ENCODE results near the gene CNTN4.

CNTN4 gene

GRCh38 chr3:2274526-2274925 is 175.9 kb downstream of the CNTN4 start:
- DNase-seq = no peak

GRCh38 chr3:2283818-2284217 is 185.2 kb downstream of the CNTN4 start:
- DNase-seq = no peak

GRCh38 chr3:2300938-2301337 is 202.3 kb downstream of the CNTN4 start:
- DNase-seq = no peak

- DNase-seq = no peak
Observed at GRCh38 chr3:2301361-2301760, 202.7 kb downstream of the CNTN4 start.

GRCh38 chr3:2303566-2303965 is 204.9 kb downstream of the CNTN4 start:
- DNase-seq = peak; percentile 48

GRCh38 chr3:2311022-2311421 is 212.4 kb downstream of the CNTN4 start:
- DNase-seq = no peak

GRCh38 chr3:2317521-2317920 is 218.9 kb downstream of the CNTN4 start:
- no peak for DNase-seq

GRCh38 chr3:2334921-2335320 is 236.3 kb downstream of the CNTN4 start:
- no peak for DNase-seq

GRCh38 chr3:2343031-2343682 is 244.5 kb downstream of the CNTN4 start:
- DNase-seq = no peak

- no peak for DNase-seq
Observed at GRCh38 chr3:2352134-2352762, 253.6 kb downstream of the CNTN4 start.

GRCh38 chr3:2354702-2355101 is 256.0 kb downstream of the CNTN4 start:
- no peak for DNase-seq

- DNase-seq = no peak
Observed at GRCh38 chr3:2356298-2356950, 257.8 kb downstream of the CNTN4 start.

GRCh38 chr3:2360815-2361214 is 262.1 kb downstream of the CNTN4 start:
- no peak for DNase-seq

- DNase-seq = no peak
Observed at GRCh38 chr3:2362122-2362521, 263.5 kb downstream of the CNTN4 start.

- DNase-seq = no peak
Observed at GRCh38 chr3:2363854-2364253, 265.2 kb downstream of the CNTN4 start.

- no peak for DNase-seq
Observed at GRCh38 chr3:2370317-2370716, 271.7 kb downstream of the CNTN4 start.

- no peak for DNase-seq
Observed at GRCh38 chr3:2372306-2372705, 273.6 kb downstream of the CNTN4 start.

- DNase-seq = no peak
Observed at GRCh38 chr3:2375376-2375775, 276.7 kb downstream of the CNTN4 start.

GRCh38 chr3:2377281-2377680 is 278.6 kb downstream of the CNTN4 start:
- DNase-seq = no peak

GRCh38 chr3:2390926-2391532 is 292.4 kb downstream of the CNTN4 start:
- no peak for DNase-seq

- DNase-seq = no peak
Observed at GRCh38 chr3:2391896-2392295, 293.2 kb downstream of the CNTN4 start.

GRCh38 chr3:2392981-2393380 is 294.3 kb downstream of the CNTN4 start:
- DNase-seq = no peak

- no peak for DNase-seq
Observed at GRCh38 chr3:2415083-2415482, 316.4 kb downstream of the CNTN4 start.

- DNase-seq = no peak
Observed at GRCh38 chr3:2420919-2421318, 322.3 kb downstream of the CNTN4 start.
